ENCODE data around the gene GMEB1.

The GMEB1 gene

GRCh38 chr1:28751315-28752060 is 82.9 kb downstream of the GMEB1 start:
- DNase-seq = no peak

GRCh38 chr1:28755701-28756100 is 87.1 kb downstream of the GMEB1 start:
- no peak for DNase-seq

- DNase-seq = no peak
Observed at GRCh38 chr1:28756846-28757245, 88.3 kb downstream of the GMEB1 start.

GRCh38 chr1:28758420-28758819 is 89.8 kb downstream of the GMEB1 start:
- DNase-seq = no peak

GRCh38 chr1:28759257-28759656 is 90.7 kb downstream of the GMEB1 start:
- no peak for DNase-seq

GRCh38 chr1:28761189-28761588 is 92.6 kb downstream of the GMEB1 start:
- no peak for DNase-seq

GRCh38 chr1:28766532-28767183 is 98.1 kb downstream of the GMEB1 start:
- DNase-seq = no peak

Data from amniotic stem cell (primary cell).